H7 (cell line): ENCODE measurements around the gene MEIS2. TPM values are rescaled to one million over a fixed set of nuclear protein-coding genes. Genes with fewer than 3 reads are reported as not detected.

Experiments used
- DNase-seq: peaks from one replicate; pipeline ENCODE4 v3.0.0; 2012
- H3K27me3 ChIP-seq: 2 replicates; pipeline ENCODE4 v1.6.0; 2011; ENCODE audit warnings: mild to moderate bottlenecking, low read length; ENCODE audit not compliant: control insufficient read depth, insufficient read depth
- H3K36me3 ChIP-seq: replicated peaks from 2 replicates; pipeline ENCODE4 v1.5.1; 2011; ENCODE audit warnings: low read length; ENCODE audit not compliant: control insufficient read depth, insufficient read depth
- H3K4me3 ChIP-seq: 2 replicates; pipeline ENCODE4 v1.5.1; 2011; ENCODE audit warnings: low read depth, mild to moderate bottlenecking, control low read depth, low read length, moderate library complexity; ENCODE audit not compliant: insufficient read depth
- total RNA-seq: library from RNA; depleted of rRNA; stranded (reverse); fragments of >200 nt; shearing (Covaris generic); gene quantifications from 2 replicates; pipeline ENCODE4 v1.2.3, GENCODE V29; 2014

Gene MEIS2
- total RNA-seq, 1 experiment from 2014 or later, result 1.8 TPM

DNA sequence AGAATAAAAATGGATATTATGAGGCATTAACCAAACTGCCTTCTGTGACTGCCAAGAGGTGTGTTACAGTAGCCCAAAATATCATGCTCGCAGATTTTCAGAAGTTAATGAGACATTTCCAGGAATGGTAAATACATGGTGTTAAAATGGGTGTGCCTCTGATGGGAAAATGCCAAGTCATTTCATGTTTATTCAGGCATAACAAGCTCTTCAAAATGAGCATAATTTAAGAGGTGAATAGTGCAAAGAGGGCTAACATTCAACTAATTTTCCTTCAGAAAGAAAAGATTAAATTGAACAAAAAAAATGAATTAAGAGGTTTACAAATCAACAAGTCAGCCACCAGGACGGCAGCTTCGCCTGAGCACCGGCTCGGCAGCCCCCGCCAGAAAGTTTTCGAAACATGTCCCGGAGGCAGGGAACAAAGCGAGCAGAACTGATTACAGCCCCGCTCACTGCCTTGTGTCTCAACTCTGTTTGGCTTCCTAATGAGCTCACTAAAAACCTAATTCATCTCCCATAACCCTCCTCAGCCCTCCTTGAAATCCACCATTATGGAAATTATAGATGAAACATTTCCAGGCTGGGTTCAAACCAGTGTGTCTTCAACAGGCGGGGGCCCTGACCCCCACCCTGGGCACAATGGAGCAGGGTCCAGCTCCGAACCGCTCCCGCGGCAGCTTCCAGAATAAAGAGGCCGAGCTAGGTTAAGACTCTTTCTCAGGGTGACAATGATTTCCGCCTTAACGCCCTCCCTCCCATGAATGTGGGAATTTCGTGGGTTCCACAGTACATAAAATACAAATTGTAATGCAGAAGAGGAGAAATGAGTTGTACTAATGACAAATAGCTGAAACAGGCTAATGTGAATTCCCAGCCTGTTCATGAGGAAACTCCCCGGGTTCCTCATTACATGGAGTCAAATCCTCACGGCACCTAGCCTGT lies 43.9 kb downstream of the MEIS2 start:
- H3K4me3 ChIP-seq, result no peak overlapping the region
- no peaks in the 10 kb centered on the region for H3K27me3 ChIP-seq
- H3K36me3 ChIP-seq, result no peaks in the 10 kb centered on the region
- DNase-seq, result peak; percentile 17

DNA sequence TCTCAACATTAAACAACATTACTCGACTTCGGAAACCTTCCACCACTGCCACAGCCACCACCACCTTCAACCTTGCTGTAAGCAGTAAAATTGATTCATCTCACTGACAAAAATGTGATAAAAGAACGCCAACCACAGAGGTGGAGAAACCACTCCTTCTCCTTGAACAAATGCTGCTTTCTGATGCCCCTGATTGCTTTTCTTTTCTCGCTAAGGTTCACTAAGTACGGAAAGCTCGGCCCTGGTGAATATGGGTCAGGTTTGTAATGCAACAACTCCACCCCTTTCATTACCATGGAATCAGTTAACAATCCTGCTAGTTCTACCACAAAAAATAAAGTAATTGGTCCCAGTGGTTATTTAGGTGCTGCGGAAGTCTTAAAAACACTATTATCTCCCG lies 44.9 kb downstream of the MEIS2 start:
- no peaks in the 10 kb centered on the region for H3K36me3 ChIP-seq
- H3K4me3 ChIP-seq, result no peak overlapping the region
- no peaks in the 10 kb centered on the region for H3K27me3 ChIP-seq
- no peak for DNase-seq

DNA sequence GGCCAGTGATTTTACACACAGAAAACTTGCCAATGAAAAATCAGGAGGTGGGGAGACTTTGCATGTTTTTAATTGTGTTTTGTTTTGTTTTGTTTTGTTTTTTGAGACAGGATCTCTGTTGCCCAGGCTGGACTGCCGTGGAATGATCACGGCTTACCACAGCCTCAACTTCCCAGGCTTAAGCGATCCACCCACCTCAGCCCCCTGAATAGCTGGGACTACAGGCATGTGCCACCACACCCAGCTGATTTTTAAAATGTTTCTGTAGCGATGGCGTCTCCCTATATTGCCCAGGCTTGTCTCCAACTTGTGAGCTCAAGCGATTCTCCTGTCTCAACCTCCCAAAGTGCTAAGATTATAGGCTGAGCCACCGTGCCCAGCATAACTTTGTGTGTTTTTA lies 46.0 kb downstream of the MEIS2 start:
- Histone ChIP-seq H3K36me3 (no peaks in the 10 kb centered on the region), H3K4me3 (no peak overlapping the region), H3K27me3 (no peaks in the 10 kb centered on the region)
- no peak for DNase-seq

DNA sequence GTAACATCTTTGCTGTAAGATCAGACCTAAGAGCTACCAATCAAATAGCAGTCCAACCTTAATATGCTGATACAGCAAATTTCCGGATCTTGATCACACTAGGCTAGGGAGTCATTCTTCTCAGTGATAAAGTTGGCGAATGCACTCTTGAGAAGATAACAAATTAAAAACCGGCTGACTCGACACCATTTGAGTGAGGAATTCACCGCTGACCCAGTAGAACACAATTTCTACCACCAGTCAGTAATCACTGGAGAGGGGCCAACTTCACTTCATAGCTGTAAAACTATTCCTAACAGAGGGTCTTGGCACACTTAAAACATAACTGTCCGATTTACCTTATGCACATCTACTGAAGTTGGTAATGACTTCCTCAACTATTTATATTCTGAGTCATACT lies 47.2 kb downstream of the MEIS2 start:
- Histone ChIP-seq H3K4me3 (no peak overlapping the region), H3K27me3 (no peaks in the 10 kb centered on the region), H3K36me3 (no peaks in the 10 kb centered on the region)
- no peak for DNase-seq

DNA sequence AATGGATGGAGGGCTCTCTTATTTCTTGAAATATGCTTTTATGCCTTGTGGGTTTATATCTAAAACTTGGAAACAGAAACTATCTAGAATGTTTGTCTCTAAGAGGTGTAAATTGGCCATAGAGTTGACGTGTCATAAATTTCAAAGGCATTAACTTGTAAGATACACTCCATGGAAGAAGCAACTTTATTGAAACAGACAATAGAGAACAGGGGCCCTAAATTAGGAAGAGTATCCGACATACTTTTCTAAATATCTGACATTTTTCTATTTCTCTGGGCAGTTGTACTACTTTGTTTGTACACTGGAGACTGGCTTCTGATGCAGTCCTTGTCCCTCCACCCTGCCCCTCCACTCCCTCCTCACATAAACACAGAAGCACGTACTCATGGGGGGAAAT lies 50.0 kb downstream of the MEIS2 start:
- Histone ChIP-seq H3K36me3 (no peaks in the 10 kb centered on the region), H3K4me3 (no peak overlapping the region), H3K27me3 (no peaks in the 10 kb centered on the region)
- no peak for DNase-seq

DNA sequence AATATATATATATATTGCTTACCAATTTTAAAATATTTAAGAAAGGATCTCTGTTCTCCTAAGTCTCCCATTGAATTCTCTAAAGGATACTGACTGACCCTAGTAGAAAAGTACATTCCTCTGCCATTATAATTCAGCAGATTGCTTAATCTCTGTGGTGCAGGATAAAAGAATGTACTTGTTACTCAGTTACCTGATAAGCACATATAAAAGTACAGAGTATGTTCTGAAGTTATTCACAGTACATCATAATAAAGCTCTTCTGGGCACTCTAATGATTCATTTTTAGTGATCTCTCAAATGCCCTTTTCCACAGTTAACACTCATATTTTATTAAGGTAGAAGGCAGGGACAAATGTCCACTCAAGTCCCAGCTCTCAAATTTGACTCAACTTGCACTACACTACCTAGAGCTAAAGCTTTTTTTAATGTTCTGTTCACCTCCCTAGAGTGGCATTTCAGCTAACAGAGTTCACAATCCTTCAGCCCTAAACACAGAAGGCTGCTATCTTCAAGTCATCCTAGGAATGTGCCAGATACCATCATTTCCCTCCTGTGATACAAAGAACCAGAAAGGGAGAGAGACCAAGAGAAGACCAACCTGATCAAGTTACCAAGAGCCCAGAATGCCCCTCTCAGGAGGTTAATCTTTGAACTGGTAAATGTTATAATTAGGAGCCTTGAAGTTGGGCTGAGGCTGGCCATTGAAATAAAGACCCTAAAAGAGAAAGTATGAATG lies 53.3 kb downstream of the MEIS2 start:
- DNase-seq, result peak; percentile 15
- Histone ChIP-seq H3K36me3 (no peaks in the 10 kb centered on the region), H3K27me3 (no peaks in the 10 kb centered on the region), H3K4me3 (no peak overlapping the region)

DNA sequence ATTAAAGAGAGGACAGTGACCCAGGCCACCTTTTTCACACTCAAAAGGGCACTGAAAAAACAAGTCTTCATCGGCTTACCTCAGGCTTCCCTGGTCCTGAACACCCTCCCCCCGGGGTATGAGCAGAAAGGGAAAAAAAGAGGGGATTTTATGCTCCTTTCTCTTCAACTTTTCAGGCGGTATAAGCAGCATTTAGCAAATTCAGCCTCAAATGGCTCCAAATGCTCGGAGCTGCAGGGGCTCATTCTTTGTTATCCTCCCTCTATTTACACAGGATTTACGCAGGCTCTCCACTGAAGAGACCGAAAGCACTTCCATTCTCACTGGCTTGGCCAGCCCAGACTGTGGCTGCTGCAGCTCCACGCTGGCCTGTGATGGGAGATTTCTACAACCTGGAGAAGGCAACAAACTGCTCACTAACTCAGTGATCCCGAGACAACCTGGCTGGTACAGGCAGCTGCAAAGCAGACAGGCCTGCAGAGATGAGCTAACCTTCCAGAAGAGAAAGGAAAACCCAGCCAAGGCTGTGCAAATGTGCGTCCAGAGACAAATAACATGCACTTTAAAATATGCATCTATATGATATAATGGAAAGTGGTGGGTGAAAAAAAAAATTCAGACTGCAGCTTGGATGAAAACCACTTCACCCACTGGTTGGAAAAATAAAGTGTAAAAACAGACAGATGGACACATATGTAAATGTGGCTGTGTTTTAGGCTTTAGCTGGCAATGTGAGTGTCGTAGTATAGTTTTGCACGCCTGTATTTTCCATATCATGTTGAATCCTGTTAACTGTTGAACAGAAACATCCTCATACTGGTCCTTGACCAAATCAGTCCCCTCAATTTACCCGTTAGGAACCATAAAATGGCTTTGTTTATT lies 54.2 kb downstream of the MEIS2 start:
- Histone ChIP-seq H3K27me3 (no peaks in the 10 kb centered on the region), H3K36me3 (no peaks in the 10 kb centered on the region), H3K4me3 (peak overlapping the region; percentile 16)
- peak; percentile 25 for DNase-seq

DNA sequence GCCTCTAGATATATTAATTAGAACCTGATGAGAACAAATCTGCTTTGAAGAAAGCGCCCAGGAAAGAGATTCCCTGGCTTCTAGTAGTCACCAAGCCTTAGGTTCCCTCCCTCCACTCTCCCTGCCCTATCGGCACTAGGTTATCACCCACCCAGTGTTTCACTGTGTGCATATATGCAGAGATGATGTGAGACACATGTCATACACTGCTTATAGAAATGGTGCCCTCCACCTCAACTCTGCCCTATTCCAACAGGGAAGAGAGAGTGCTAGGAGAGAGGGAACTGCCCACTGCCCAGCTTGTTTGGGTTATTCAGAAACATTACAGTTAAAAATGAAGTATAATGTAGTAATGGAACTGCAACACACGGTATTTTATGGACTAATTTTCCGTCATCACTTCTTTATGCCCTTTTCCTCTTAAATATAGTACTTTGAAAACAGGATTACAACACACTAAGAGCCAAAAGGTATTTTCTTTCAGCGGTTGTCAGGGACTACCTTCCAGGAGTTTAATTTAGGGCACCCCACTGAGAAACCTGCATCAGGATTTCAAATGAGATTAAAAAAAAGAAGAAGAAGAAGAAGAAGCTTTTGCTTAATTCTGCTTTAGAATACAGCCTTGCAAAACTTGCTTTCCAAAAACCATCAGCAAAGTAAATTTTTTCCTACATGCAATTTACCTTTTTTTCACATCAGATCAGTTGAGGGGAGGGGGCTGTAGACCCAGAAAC lies 55.3 kb downstream of the MEIS2 start:
- no peak for DNase-seq
- H3K36me3 ChIP-seq, result no peaks in the 10 kb centered on the region
- no peaks in the 10 kb centered on the region for H3K27me3 ChIP-seq
- H3K4me3 ChIP-seq, result peak overlapping the region; percentile 16; the same call in 1 of the 2 replicates

DNA sequence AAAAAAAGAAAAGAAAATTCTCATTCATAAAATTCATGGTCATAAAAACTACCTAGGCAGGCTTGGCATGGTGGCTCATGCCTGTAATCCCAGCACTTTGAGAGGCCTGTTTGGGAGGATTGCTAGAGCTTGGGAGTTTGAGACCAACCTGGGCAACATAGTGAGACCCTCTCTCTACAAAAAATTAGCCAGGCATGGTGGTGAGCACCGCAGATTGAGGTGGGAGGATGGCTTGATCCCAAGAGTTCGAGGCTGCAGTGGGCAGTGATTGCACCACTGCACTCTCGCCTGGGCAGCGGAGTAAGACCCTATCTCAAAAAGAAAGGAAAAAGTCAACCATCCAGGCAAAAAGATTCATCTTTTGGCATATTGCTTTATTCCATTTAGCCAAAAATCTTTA lies 58.5 kb downstream of the MEIS2 start:
- Histone ChIP-seq H3K27me3 (no peaks in the 10 kb centered on the region), H3K4me3 (no peak overlapping the region), H3K36me3 (no peaks in the 10 kb centered on the region)
- no peak for DNase-seq

DNA sequence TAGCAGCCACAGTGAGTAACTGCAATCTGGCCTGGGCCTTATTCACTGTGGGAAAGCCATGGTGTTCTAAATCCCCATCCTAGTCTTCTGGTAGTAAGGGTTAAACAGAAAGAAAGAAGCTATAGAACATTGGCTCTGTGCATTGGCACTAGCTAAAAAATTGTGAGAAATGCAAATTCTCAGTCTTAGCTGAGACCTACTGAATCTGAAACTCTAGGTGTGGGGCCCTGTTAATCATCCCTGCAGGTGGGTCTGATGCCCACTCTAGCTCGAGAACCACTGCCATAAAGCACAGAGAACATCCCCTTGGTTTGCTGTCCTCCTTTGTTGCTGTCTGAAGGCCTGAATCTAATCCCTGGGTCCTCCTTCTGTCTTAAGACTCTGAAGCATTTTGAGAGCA lies 59.3 kb downstream of the MEIS2 start:
- no peaks in the 10 kb centered on the region for H3K36me3 ChIP-seq
- no peaks in the 10 kb centered on the region for H3K27me3 ChIP-seq
- DNase-seq, result no peak
- H3K4me3 ChIP-seq, result no peak overlapping the region

DNA sequence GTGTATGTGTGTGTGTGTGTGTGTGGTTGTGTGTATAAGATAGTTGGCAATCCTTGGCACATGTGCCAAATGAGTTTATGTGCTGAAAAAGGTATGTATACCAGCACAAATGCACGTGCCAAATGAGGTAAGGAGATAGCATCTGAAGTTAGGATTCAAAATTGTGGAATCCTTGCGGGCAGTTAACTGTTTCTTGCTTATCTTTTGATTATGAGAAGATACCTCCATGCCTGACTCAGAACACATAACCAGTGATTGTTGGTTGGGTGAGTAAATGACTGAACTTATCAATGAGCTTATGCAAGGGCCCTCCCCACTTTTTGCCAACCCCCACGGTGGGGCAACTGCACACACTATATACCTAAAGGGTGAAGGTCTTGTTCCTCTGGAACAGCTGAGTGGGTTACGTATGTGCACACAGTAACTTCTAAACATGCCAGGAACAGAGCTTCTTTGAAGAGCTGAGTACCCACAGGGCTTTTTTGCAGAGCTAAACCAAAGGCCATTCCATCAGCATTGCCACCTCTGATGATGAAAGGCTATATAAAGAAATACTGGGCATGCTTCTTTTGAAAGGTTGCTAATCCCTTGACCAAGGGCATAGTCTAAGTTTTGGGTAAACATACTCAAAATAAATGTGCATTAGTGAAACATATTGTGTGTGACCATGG lies 60.1 kb downstream of the MEIS2 start:
- Histone ChIP-seq H3K36me3 (no peaks in the 10 kb centered on the region), H3K4me3 (no peak overlapping the region), H3K27me3 (no peaks in the 10 kb centered on the region)
- no peak for DNase-seq

DNA sequence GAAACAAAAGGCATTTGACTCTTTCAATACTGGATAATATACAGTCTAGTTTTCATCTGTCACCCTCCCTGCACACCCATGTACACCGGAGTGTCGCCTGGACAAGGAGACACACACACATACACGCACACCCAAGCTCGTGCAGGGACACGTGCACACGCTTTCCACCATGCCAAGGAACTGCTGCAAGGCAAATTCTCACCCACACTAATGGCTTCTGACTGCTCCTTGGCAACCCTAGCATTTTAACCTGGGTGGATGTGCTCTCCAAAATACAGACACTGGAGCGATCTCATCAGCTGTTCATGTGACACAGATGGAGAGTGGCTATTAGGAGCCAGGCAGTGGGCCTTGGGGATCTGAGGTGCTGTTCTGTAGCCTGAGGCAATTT lies 61.6 kb downstream of the MEIS2 start:
- no peaks in the 10 kb centered on the region for H3K36me3 ChIP-seq
- DNase-seq, result no peak
- no peaks in the 10 kb centered on the region for H3K27me3 ChIP-seq
- H3K4me3 ChIP-seq, result no peak overlapping the region

DNA sequence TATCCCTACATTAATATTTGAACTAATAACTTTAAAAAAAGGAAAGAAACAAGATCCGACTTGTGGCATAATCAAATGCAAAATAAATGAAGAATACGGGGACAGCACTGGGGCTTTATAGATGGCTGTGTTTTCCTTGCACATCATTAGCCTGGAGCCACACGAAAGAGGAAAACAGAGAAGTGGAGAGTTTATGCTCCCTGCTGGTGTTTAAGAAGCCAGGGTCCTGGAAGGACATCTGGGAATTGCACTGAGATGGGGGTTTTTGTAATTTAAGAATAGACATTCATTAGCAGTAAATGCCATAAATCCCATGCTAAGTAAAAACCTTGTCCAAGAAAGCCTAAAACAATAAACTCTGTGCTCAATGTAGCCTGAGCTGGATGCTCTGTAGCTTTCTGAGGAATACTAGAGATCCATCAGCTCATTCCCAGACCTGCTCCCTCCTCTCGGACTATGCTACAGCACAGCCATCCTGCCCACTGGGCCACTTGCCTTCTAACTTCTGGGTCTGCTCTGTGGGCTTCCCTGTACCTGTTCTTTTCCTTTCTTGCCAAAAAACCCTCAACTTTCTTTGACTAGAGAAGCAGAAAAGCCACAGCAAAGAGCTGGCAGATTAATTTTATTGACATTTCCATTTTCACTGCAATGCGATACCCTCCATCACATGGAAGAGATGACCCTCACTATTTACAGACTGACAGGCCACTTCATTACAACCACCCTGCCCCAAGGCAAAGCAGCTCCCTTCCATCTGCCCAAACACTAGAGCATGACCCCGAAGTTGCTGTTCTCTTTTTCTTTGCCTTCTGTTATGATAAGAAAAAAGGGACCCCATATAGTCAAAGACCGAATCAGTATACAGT lies 62.3 kb downstream of the MEIS2 start:
- Histone ChIP-seq H3K27me3 (no peaks in the 10 kb centered on the region), H3K4me3 (no peak overlapping the region), H3K36me3 (no peaks in the 10 kb centered on the region)
- DNase-seq, result no peak
